Activated CD8-positive, alpha-beta T cell treated with anti-CD3 and anti-CD28 coated beads for 36 hours (primary cell): ENCODE data around the gene OR2A5. TPM values are rescaled to one million over a fixed set of nuclear protein-coding genes. Genes with fewer than 3 reads are reported as not detected.
"Not testable (repeated sequence)": the region's sequence is repeated elsewhere in the genome, so short reads cannot be mapped to it uniquely, and the experiment has no call there.

ENCODE experiments used
- ATAC-seq: fragments of 200-7000 bp; cut with Tn5 transposase; one replicate; pipeline ENCODE4 v1.10.0; 2021; ENCODE audit warnings: mild to moderate bottlenecking, moderate library complexity
- CTCF ChIA-PET: fragments of 350-600 bp; sonication (Branson Sonifier 250); formaldehyde crosslinking; loops from one replicate; lab custom pipeline; 2021; ENCODE audit warnings: antibody characterized with exemption; lab: Charles Lee
- POLR2A ChIA-PET: fragments of 350-600 bp; sonication (Branson Sonifier 250); formaldehyde crosslinking; loops from one replicate; lab custom pipeline; 2021; ENCODE audit warnings: antibody characterized with exemption; lab: Charles Lee
- DNase-seq: peaks from one replicate; pipeline ENCODE4 v3.0.0-alpha.2; 2020
- H3K27ac Mint-ChIP-seq: one replicate; pipeline ENCODE4 v1.8.0; 2021; ENCODE audit warnings: mild to moderate bottlenecking, mixed read lengths
- H3K27me3 Mint-ChIP-seq: one replicate; pipeline ENCODE4 v1.8.0; 2021; ENCODE audit warnings: mixed read lengths
- H3K36me3 Mint-ChIP-seq: one replicate; pipeline ENCODE4 v1.8.0; 2021; ENCODE audit warnings: low read depth, mixed read lengths
- H3K4me1 Mint-ChIP-seq: one replicate; pipeline ENCODE4 v1.8.0; 2021; ENCODE audit warnings: low read depth, mixed read lengths
- H3K4me3 Mint-ChIP-seq: one replicate; pipeline ENCODE4 v1.8.0; 2021; ENCODE audit warnings: mild to moderate bottlenecking, moderate library complexity, mixed read lengths
- H3K9me3 Mint-ChIP-seq: one replicate; pipeline ENCODE4 v1.8.0; 2021; ENCODE audit warnings: mixed read lengths
- intact Hi-C: fragments of 100-400 bp; cut with micrococcal nuclease; formaldehyde crosslinking; loops from one replicate; pipeline ENCODE4 v1.10.0; 2022
- total RNA-seq, 2 experiments: library from RNA; stranded (reverse); gene quantifications; one replicate each; pipeline ENCODE4 v1.2.3, GENCODE V29; 2021
- TF ChIP-seq, protein P1 (sequence below): fragments of 200-600 bp; IDR thresholded peaks from one replicate; pipeline ENCODE4 v1.8.0; 2022; ENCODE audit warnings: antibody characterized with exemption, mild to moderate bottlenecking

The OR2A5 gene
- total RNA-seq, 2 experiments from 2014 or later, result not detected

DNA sequence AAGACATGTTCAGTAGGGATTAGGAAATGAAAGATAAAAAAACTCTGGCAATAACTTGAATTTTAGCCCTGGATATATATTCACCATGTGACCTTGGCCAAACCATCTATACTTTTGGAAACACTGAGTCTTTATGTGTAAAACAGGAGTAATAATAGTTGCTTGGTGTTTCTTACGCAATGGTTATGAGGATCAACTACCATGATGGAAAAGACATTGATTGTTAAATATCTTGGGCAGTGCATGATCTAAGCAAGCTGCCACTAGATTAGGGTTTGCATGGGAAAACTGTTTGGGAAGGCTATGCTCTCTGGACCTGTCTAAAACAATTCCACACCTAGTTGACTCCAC, 42.1 kb upstream of the OR2A5 start:
- TF ChIP-seq, protein P1, sequence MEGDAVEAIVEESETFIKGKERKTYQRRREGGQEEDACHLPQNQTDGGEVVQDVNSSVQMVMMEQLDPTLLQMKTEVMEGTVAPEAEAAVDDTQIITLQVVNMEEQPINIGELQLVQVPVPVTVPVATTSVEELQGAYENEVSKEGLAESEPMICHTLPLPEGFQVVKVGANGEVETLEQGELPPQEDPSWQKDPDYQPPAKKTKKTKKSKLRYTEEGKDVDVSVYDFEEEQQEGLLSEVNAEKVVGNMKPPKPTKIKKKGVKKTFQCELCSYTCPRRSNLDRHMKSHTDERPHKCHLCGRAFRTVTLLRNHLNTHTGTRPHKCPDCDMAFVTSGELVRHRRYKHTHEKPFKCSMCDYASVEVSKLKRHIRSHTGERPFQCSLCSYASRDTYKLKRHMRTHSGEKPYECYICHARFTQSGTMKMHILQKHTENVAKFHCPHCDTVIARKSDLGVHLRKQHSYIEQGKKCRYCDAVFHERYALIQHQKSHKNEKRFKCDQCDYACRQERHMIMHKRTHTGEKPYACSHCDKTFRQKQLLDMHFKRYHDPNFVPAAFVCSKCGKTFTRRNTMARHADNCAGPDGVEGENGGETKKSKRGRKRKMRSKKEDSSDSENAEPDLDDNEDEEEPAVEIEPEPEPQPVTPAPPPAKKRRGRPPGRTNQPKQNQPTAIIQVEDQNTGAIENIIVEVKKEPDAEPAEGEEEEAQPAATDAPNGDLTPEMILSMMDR, result no peak
- Mint-ChIP-seq H3K9me3 (peaks cover 6% of the 10 kb centered on the region), H3K4me3 (no peak overlapping the region), H3K36me3 (no peaks in the 10 kb centered on the region), H3K27ac (no peak overlapping the region), H3K27me3 (peaks cover 5% of the 10 kb centered on the region), H3K4me1 (no peaks in the 10 kb centered on the region)
- ATAC-seq, result no peak
- DNase-seq, result no peak
- intact Hi-C loops, result no loop called here
- ChIA-PET CTCF (no interaction called here), POLR2A (interaction anchor here (0.6 kb wide), 1 partner anchor 9 kb away, joined by 3 read pairs; no protein-coding TSS in a partner anchor)

DNA sequence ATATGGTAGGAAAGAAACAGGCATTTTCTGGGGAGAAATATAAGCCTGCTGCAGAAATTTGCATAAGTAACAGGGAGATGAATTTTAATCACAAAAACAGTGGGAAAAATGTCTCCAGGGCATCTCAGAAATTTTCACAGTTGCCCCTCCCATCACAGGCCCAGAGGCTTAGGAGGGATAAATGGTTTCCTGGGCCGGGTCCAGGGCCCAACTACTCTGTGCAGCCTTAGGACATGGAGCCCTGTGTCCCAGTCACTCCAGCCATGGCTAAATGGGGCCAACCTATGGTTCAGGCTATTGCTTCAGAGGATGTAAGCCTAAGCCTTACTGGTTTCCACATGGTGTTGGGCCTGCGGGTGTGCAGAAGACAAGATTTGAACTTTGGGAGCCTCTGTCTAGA, 39.4 kb upstream of the OR2A5 start:
- Mint-ChIP-seq H3K4me3 (no peak overlapping the region), H3K9me3 (peaks cover 6% of the 10 kb centered on the region), H3K4me1 (no peaks in the 10 kb centered on the region), H3K27me3 (peaks cover 11% of the 10 kb centered on the region), H3K27ac (no peak overlapping the region), H3K36me3 (no peaks in the 10 kb centered on the region)
- ChIA-PET POLR2A (no interaction called here), CTCF (no interaction called here)
- ATAC-seq, result no peak
- intact Hi-C loops, result no loop called here
- no peak for DNase-seq
- TF ChIP-seq, protein P1, result no peak

DNA sequence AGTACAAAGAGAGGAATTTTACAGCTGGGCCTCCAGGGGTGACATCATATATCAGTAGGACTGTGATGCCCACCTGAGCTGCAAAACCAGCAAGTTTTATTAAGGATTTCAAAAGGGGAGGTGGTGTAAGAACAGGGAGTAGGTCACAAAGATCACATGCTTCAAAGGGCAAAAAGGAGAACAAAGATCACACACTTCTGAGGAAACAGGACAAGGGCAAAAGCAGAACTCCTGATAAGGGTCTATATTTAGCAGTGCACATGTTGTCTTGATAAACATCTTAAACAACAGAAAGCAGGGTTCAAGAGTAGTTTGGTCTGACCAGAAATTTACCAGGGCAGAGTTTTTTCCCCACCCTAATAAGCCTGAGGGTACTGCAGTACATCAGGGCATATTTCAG, 38.7 kb upstream of the OR2A5 start:
- CTCF ChIA-PET, intact Hi-C loops, H3K4me1 Mint-ChIP-seq, POLR2A ChIA-PET, DNase-seq, H3K9me3 Mint-ChIP-seq, H3K4me3 Mint-ChIP-seq, ATAC-seq, H3K27ac Mint-ChIP-seq, H3K36me3 Mint-ChIP-seq: not testable (repeated sequence)
- H3K27me3 Mint-ChIP-seq, result peaks cover 12% of the 10 kb centered on the region

DNA sequence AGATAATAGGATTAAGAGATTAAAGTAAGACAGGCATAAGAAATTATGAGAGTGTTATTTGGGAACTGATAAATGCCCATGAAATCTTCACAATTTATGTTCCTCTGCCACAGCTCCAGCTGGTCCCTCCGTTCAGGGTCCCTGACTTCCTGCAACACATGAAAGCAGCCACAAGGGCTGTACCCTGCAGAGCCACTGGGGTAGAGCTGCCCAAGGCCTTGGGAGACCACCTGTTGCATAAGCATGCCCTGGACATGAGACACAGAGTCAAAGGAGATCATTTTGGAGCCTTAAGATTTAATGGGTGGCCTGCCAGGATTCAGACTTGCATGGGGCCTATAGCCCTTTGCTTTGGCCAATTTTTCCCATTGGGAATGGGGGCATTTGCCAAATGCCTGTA, 37.9 kb upstream of the OR2A5 start:
- H3K9me3 Mint-ChIP-seq, POLR2A ChIA-PET, DNase-seq, ATAC-seq, H3K27ac Mint-ChIP-seq, H3K4me1 Mint-ChIP-seq, H3K4me3 Mint-ChIP-seq, intact Hi-C loops, CTCF ChIA-PET, H3K36me3 Mint-ChIP-seq: not testable (repeated sequence)
- H3K27me3 Mint-ChIP-seq, result peaks cover 13% of the 10 kb centered on the region

DNA sequence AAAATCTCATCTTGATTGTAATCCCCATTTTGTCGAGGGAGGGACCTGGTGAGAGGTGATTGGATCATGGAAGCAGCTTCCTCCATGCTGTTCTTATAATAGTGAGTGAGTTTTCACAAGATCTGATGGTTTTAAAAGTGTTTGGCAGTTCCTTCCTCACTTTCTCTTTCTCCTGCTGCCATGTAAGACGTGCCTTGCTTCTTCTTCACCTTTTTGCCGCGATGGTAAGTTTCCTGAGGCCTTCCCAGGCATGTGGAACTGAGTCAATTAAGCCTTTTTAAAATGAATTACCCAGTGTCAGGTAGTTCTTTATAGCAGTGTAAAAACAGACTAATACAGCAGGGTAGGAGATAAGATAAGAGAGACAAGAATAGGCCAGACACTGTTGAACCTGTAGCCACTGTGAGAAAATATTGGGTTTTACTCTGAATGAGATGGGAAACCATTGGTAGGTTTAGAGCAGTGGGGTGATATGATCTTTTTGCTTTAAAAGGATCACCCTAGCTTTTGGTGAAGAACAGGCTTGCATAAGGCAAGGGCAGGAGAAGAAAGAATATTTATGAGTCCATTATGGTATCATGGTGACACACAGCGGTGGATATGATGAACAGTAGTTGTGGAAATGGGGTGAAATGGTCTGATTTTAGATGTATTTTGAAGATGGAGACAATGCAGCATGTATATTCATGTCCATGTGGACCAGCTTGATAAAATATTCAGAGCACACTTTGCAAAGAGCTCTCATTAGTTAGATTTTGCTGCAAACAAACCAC, 37.1 kb upstream of the OR2A5 start:
- ATAC-seq (no peak), DNase-seq (no peak)
- intact Hi-C loops, result no loop called here
- Mint-ChIP-seq H3K4me1 (no peaks in the 10 kb centered on the region), H3K4me3 (no peak overlapping the region), H3K9me3 (peaks cover 6% of the 10 kb centered on the region), H3K27me3 (peaks cover 13% of the 10 kb centered on the region), H3K27ac (no peak overlapping the region), H3K36me3 (no peaks in the 10 kb centered on the region)
- TF ChIP-seq, protein P1, result no peak
- POLR2A ChIA-PET, result no interaction called here
- CTCF ChIA-PET, result no interaction called here

DNA sequence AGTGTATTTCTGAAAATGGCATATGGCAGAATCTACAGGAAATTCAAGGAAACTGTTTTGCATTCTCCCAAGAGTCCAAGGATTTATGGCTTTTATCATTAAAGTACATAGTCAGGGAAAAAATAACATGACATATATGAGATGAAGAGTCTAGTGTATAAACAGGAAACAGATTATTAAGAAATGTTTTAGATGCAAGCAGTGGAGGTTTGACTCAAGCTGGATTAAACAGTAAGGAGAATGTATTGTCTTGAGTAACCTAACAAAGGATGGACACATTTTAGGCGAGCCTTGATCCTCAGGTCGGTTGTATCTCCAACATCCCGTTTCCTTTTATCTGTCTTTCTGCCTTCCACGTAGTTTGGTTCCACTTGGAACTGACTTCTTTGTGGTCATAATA, 30.7 kb upstream of the OR2A5 start:
- ATAC-seq (no peak), DNase-seq (no peak)
- Mint-ChIP-seq H3K4me3 (no peak overlapping the region), H3K27me3 (peaks cover 6% of the 10 kb centered on the region), H3K27ac (no peak overlapping the region), H3K36me3 (no peaks in the 10 kb centered on the region), H3K4me1 (no peaks in the 10 kb centered on the region), H3K9me3 (no peaks in the 10 kb centered on the region)
- ChIA-PET CTCF (no interaction called here), POLR2A (interaction anchor here (0.5 kb wide), 1 partner anchor 94 kb away, joined by 3 read pairs; no protein-coding TSS in a partner anchor)
- TF ChIP-seq, protein P1, result no peak
- intact Hi-C loops, result no loop called here
